GM23248 (cell line): ENCODE measurements around the gene DOP1B. TPM values are rescaled to one million over a fixed set of nuclear protein-coding genes. Genes with fewer than 3 reads are reported as not detected.

ENCODE experiments used
- DNase-seq: peaks from one replicate; pipeline ENCODE4 v3.0.0-alpha.2; 2015
- H2AFZ ChIP-seq: fragments of 200-600 bp; sonication (generic); 2 replicates; pipeline ENCODE4 v1.6.1; 2016; ENCODE audit warnings: antibody characterized with exemption
- H3F3A ChIP-seq: fragments of 200-600 bp; sonication (generic); 2 replicates; pipeline ENCODE4 v1.6.1; 2016; ENCODE audit warnings: mild to moderate bottlenecking, antibody characterized with exemption, mixed run types; ENCODE audit not compliant: insufficient read depth
- H3K27ac ChIP-seq: fragments of 200-600 bp; sonication (generic); 2 replicates; pipeline ENCODE4 v1.5.1; 2016; ENCODE audit warnings: mild to moderate bottlenecking
- H3K27me3 ChIP-seq: fragments of 200-600 bp; sonication (generic); replicated peaks from 2 replicates; pipeline ENCODE4 v1.6.1; 2016; ENCODE audit warnings: mild to moderate bottlenecking; ENCODE audit not compliant: insufficient read depth
- H3K36me3 ChIP-seq: fragments of 200-600 bp; sonication (generic); 2 replicates; pipeline ENCODE4 v1.6.1; 2016; ENCODE audit warnings: low read depth, mild to moderate bottlenecking
- H3K4me1 ChIP-seq: fragments of 200-600 bp; sonication (generic); 2 replicates; pipeline ENCODE4 v1.6.1; 2016; ENCODE audit warnings: mild to moderate bottlenecking; ENCODE audit not compliant: insufficient read depth
- H3K4me2 ChIP-seq: fragments of 200-600 bp; sonication (generic); one replicate; pipeline ENCODE4 v1.6.1; 2016; ENCODE audit warnings: mild to moderate bottlenecking; ENCODE audit not compliant: unreplicated experiment
- H3K4me3 ChIP-seq: fragments of 200-600 bp; sonication (generic); 2 replicates; pipeline ENCODE4 v1.5.1; 2016; ENCODE audit warnings: mild to moderate bottlenecking
- H3K79me2 ChIP-seq: fragments of 200-600 bp; sonication (generic); 2 replicates; pipeline ENCODE4 v1.6.1; 2016; ENCODE audit warnings: mild to moderate bottlenecking; ENCODE audit not compliant: insufficient read depth
- H3K9ac ChIP-seq: fragments of 200-600 bp; sonication (generic); 2 replicates; pipeline ENCODE4 v1.6.1; 2016; ENCODE audit warnings: mild to moderate bottlenecking
- H3K9me2 ChIP-seq: fragments of 200-600 bp; sonication (generic); 2 replicates; pipeline ENCODE4 v1.6.1; 2016; ENCODE audit warnings: mixed run types, mild to moderate bottlenecking, moderate library complexity; ENCODE audit not compliant: insufficient read depth
- H3K9me3 ChIP-seq: fragments of 200-600 bp; sonication (generic); one replicate; pipeline ENCODE4 v1.6.1; 2017; ENCODE audit warnings: low read depth
- H4K20me1 ChIP-seq: fragments of 200-600 bp; sonication (generic); 2 replicates; pipeline ENCODE4 v1.6.0; 2016; ENCODE audit not compliant: insufficient read depth
- EZH2 ChIP-seq: fragments of 200-600 bp; sonication (generic); IDR thresholded peaks from 2 replicates; pipeline ENCODE4 v1.6.1; 2018; ENCODE audit warnings: antibody characterized with exemption, mild to moderate bottlenecking; ENCODE audit not compliant: insufficient read depth, poor library complexity, severe bottlenecking
- EZH2phosphoT487 ChIP-seq: fragments of 200-600 bp; sonication (generic); IDR thresholded peaks from 2 replicates; pipeline ENCODE4 v1.6.1; 2018; ENCODE audit warnings: antibody characterized with exemption, moderate library complexity, mild to moderate bottlenecking, low read depth; ENCODE audit not compliant: insufficient read depth
- WGBS, 2 experiments: methylation state at CpG; one replicate each; pipeline ENCODE4 v1.1.6; 2015 to 2017; ENCODE audit warnings: low lambda C conversion rate in 2 of 2, low coverage in 1 of 2; ENCODE audit errors: missing lambda C conversion rate in 2 of 2; 5-methylcytosine and 5-hydroxymethylcytosine counted together
- in situ Hi-C: fragments of 300-500 bp; cut with MboI; formaldehyde crosslinking; loops from 2 replicates; pipeline ENCODE4 v1.15.0; 2020
- polyA plus RNA-seq: library from polyadenylated mRNA; unstranded; fragments of >200 nt; fragmentation: Nextera tagmentation; extraction: Ambion mirVana; gene quantifications from 2 replicates; pipeline ENCODE4 v1.2.1, GENCODE V29; 2016
- total RNA-seq: library from RNA; depleted of rRNA; stranded (reverse); fragments of >200 nt; shearing (Covaris generic); gene quantifications from 2 replicates; pipeline ENCODE4 v1.2.3, GENCODE V29; 2014

Gene DOP1B
- total and polyA plus RNA-seq, 2 experiments from 2014 or later = 5.4 to 12.3 TPM

GRCh38 chr21:36166705-36167104, 10.1 kb downstream of the DOP1B start:
- H3K9ac ChIP-seq = no peak overlapping the region
- no peaks in the 10 kb centered on the region for H3K9me2 ChIP-seq
- no peak for TF ChIP-seq EZH2phosphoT487
- no peak for TF ChIP-seq EZH2
- no peak overlapping the region for H3K4me3 ChIP-seq
- H3K36me3 ChIP-seq = no peaks in the 10 kb centered on the region
- DNase-seq = no peak
- no peaks in the 10 kb centered on the region for H3K27me3 ChIP-seq
- no peaks in the 10 kb centered on the region for H3K9me3 ChIP-seq
- 96 to 99% methylated on average over 7 of the region's 7 CpGs for WGBS, 2 experiments
- no peaks in the 10 kb centered on the region for H4K20me1 ChIP-seq
- in situ Hi-C loops = no loop called here
- no peaks in the 10 kb centered on the region for H3F3A ChIP-seq
- no peak overlapping the region for H3K4me2 ChIP-seq
- H2AFZ ChIP-seq = no peak overlapping the region
- peaks cover 5% of the 10 kb centered on the region; the same call in 1 of the 2 replicates for H3K4me1 ChIP-seq
- peaks cover 21% of the 10 kb centered on the region for H3K79me2 ChIP-seq
- no peak overlapping the region for H3K27ac ChIP-seq

DNA sequence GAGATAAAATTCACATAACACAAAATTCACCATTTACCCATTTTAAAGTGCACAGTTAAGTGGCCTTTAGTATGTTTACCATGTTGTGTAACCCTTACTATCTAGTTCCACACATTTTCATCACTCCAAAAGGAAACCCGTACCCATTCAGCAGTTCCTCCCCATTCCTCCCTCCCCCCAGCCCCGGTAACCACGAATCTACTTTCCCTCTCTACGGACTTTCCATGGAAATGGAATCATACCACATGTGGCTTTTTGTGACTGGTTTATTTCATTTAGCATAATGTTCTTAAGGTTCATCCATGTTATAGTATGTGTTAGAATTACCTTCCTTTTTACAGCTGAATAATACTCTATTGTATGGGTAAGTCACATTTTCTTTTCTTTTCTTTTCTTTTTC, 10.9 kb downstream of the DOP1B start:
- no peak overlapping the region for H2AFZ ChIP-seq
- H3K9me2 ChIP-seq = no peaks in the 10 kb centered on the region
- peaks cover 12% of the 10 kb centered on the region for H3K79me2 ChIP-seq
- H3K36me3 ChIP-seq = no peaks in the 10 kb centered on the region
- H3K4me1 ChIP-seq = peaks cover 5% of the 10 kb centered on the region; the same call in 1 of the 2 replicates
- WGBS, 2 experiments = 97 to 99% methylated on average over 4 of the region's 4 CpGs
- H3K4me3 ChIP-seq = no peak overlapping the region
- no peaks in the 10 kb centered on the region for H3K9me3 ChIP-seq
- in situ Hi-C loops = no loop called here
- no peaks in the 10 kb centered on the region for H3K27me3 ChIP-seq
- H3K9ac ChIP-seq = no peak overlapping the region
- no peak overlapping the region for H3K27ac ChIP-seq
- no peak overlapping the region for H3K4me2 ChIP-seq
- no peaks in the 10 kb centered on the region for H3F3A ChIP-seq
- no peaks in the 10 kb centered on the region for H4K20me1 ChIP-seq
- TF ChIP-seq EZH2phosphoT487 (no peak), EZH2 (no peak)
- no peak for DNase-seq

GRCh38 chr21:36169470-36170128, 13.0 kb downstream of the DOP1B start:
- H3K36me3 ChIP-seq = no peaks in the 10 kb centered on the region
- H3K27ac ChIP-seq = no peak overlapping the region
- H3K9ac ChIP-seq = no peak overlapping the region
- no peaks in the 10 kb centered on the region for H3K9me3 ChIP-seq
- no peaks in the 10 kb centered on the region for H4K20me1 ChIP-seq
- H3F3A ChIP-seq = no peaks in the 10 kb centered on the region
- H3K4me1 ChIP-seq = no peaks in the 10 kb centered on the region
- no peaks in the 10 kb centered on the region for H3K79me2 ChIP-seq
- TF ChIP-seq EZH2 (no peak), EZH2phosphoT487 (no peak)
- no peak overlapping the region for H3K4me2 ChIP-seq
- in situ Hi-C loops = no loop called here
- no peak overlapping the region for H3K4me3 ChIP-seq
- no peaks in the 10 kb centered on the region for H3K9me2 ChIP-seq
- DNase-seq = no peak
- H3K27me3 ChIP-seq = no peaks in the 10 kb centered on the region
- 89 to 92% methylated on average over 19 of the region's 19 CpGs for whole genome bisulfite sequencing, 2 experiments
- no peak overlapping the region for H2AFZ ChIP-seq

DNA sequence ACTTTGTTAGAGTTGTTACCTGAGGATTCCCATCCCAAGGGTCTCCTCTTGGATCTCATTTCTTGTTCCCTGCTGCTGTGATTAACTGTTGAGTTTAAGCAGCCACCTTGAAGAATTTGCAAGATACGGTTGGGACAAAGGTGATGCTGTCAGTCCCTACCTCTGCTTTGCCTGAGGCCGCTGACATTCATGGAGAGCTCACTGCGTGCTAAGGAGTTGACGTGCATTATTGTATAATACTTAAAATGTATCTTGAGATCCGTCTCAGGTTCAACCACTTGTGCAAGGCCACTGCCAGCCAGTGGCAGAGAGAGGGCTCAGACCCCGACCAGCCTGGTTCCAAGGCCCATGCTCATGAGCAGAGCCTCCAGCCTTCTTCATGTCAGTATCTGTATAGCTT, 14.2 kb downstream of the DOP1B start:
- in situ Hi-C loops = no loop called here
- no peak overlapping the region for H3K27ac ChIP-seq
- no peak overlapping the region for H3K9ac ChIP-seq
- H2AFZ ChIP-seq = no peak overlapping the region
- no peak overlapping the region for H3K4me3 ChIP-seq
- H3K36me3 ChIP-seq = no peaks in the 10 kb centered on the region
- H3K27me3 ChIP-seq = no peaks in the 10 kb centered on the region
- H3K9me2 ChIP-seq = no peaks in the 10 kb centered on the region
- no peaks in the 10 kb centered on the region for H3K79me2 ChIP-seq
- no peak overlapping the region for H3K4me2 ChIP-seq
- no peak for DNase-seq
- H3K9me3 ChIP-seq = no peaks in the 10 kb centered on the region
- 93% methylated on average over 6 of the region's 6 CpGs for WGBS, 2 experiments
- TF ChIP-seq EZH2phosphoT487 = no peak
- TF ChIP-seq EZH2 = no peak
- no peaks in the 10 kb centered on the region for H4K20me1 ChIP-seq
- no peaks in the 10 kb centered on the region for H3K4me1 ChIP-seq
- H3F3A ChIP-seq = no peaks in the 10 kb centered on the region
